GM12801 (cell line): ENCODE results near the gene MOCOS.

Experiments
- CTCF ChIP-seq: IDR thresholded peaks from one replicate; pipeline ENCODE4 v1.5.1; 2011; ENCODE audit warnings: control low read depth; ENCODE audit not compliant: insufficient read length; ENCODE audit errors: extremely low read depth

MOCOS gene

GRCh38 chr18:36181441-36181840 is 5.9 kb upstream of the MOCOS start:
- no peak for TF ChIP-seq CTCF

GRCh38 chr18:36181898-36182506 is 5.3 kb upstream of the MOCOS start:
- TF ChIP-seq CTCF = no peak

GRCh38 chr18:36183033-36183432 is 4.3 kb upstream of the MOCOS start:
- no peak for TF ChIP-seq CTCF

GRCh38 chr18:36183987-36184386 is 3.3 kb upstream of the MOCOS start:
- no peak for TF ChIP-seq CTCF

- TF ChIP-seq CTCF = no peak
These were observed 2.1 kb upstream of the MOCOS start for GRCh38 chr18:36185157-36185556.

- no peak for TF ChIP-seq CTCF
These were observed 1.3 kb upstream of the MOCOS start for GRCh38 chr18:36185901-36186460.

GRCh38 chr18:36186461-36187192 is 670 bp upstream of the MOCOS start:
- no peak for TF ChIP-seq CTCF
